Measurements from ENCODE around the gene FAM20C. TPM values are rescaled to one million over a fixed set of nuclear protein-coding genes. Genes with fewer than 3 reads are reported as not detected.
"Not testable (repeated sequence)": the region's sequence is repeated elsewhere in the genome, so short reads cannot be mapped to it uniquely, and the experiment has no call there.

The FAM20C gene
- total RNA-seq, 1 donor from 2014 or later = 0.11 TPM

GRCh38 chr7:240146-240676, 47.8 kb downstream of the FAM20C start:
- no peak for TF ChIP-seq CTCF (IDR thresholded peaks at IDR 0.05)
- H3K27ac Mint-ChIP-seq = no peak overlapping the region
- intact Hi-C loops (cut with micrococcal nuclease) = no loop called here
- DNase-seq (no peak), ATAC-seq (ENCODE audit: low read depth) (no peak)
- H3K9me3 Mint-ChIP-seq = no peaks in the 10 kb centered on the region
- H3K36me3 Mint-ChIP-seq (ENCODE audit: low read depth) = no peaks in the 10 kb centered on the region
- ChIA-PET CTCF (no interaction called here), POLR2A (no interaction called here)
- H3K4me1 Mint-ChIP-seq = no peaks in the 10 kb centered on the region
- H3K27me3 Mint-ChIP-seq = no peaks in the 10 kb centered on the region
- H3K4me3 Mint-ChIP-seq = no peak overlapping the region

GRCh38 chr7:240887-241421, 48.6 kb downstream of the FAM20C start:
- POLR2A ChIA-PET = no interaction called here
- H3K4me3 Mint-ChIP-seq = no peak overlapping the region
- ATAC-seq (ENCODE audit: low read depth) = no peak

GRCh38 chr7:241513-241912, 49.1 kb downstream of the FAM20C start:
- ATAC-seq (ENCODE audit: low read depth) = no peak
- TF ChIP-seq CTCF (IDR thresholded peaks at IDR 0.05) = no peak
- no peaks in the 10 kb centered on the region for H3K36me3 Mint-ChIP-seq (ENCODE audit: low read depth)
- H3K9me3 Mint-ChIP-seq = no peaks in the 10 kb centered on the region
- intact Hi-C loops (cut with micrococcal nuclease) = no loop called here
- no peaks in the 10 kb centered on the region for H3K4me1 Mint-ChIP-seq
- no peaks in the 10 kb centered on the region for H3K27me3 Mint-ChIP-seq
- CTCF ChIA-PET = no interaction called here
- no peak overlapping the region for H3K4me3 Mint-ChIP-seq
- DNase-seq = no peak
- POLR2A ChIA-PET = no interaction called here
- H3K27ac Mint-ChIP-seq = no peak overlapping the region

More at GRCh38 chr7:240887-241421, 48.6 kb downstream of the FAM20C start:
- H3K27ac Mint-ChIP-seq = no peak overlapping the region
- intact Hi-C loops (cut with micrococcal nuclease) = no loop called here
- DNase-seq = no peak
- no peaks in the 10 kb centered on the region for H3K4me1 Mint-ChIP-seq
- CTCF ChIA-PET = no interaction called here
- no peaks in the 10 kb centered on the region for H3K9me3 Mint-ChIP-seq
- H3K36me3 Mint-ChIP-seq (ENCODE audit: low read depth) = no peaks in the 10 kb centered on the region
- TF ChIP-seq CTCF (IDR thresholded peaks at IDR 0.05) = no peak
- H3K27me3 Mint-ChIP-seq = no peaks in the 10 kb centered on the region

GRCh38 chr7:242826-243579, 50.6 kb downstream of the FAM20C start:
- H3K27ac Mint-ChIP-seq; DNase-seq; H3K4me3 Mint-ChIP-seq; POLR2A ChIA-PET; intact Hi-C loops (cut with micrococcal nuclease); H3K4me1 Mint-ChIP-seq; H3K27me3 Mint-ChIP-seq; H3K9me3 Mint-ChIP-seq; H3K36me3 Mint-ChIP-seq (ENCODE audit: low read depth); CTCF ChIA-PET; ATAC-seq (ENCODE audit: low read depth): not testable (repeated sequence)

- H3K27ac Mint-ChIP-seq; H3K4me1 Mint-ChIP-seq; H3K27me3 Mint-ChIP-seq; ATAC-seq (ENCODE audit: low read depth); CTCF ChIA-PET; DNase-seq; intact Hi-C loops (cut with micrococcal nuclease); H3K4me3 Mint-ChIP-seq; H3K36me3 Mint-ChIP-seq (ENCODE audit: low read depth); POLR2A ChIA-PET; H3K9me3 Mint-ChIP-seq: not testable (repeated sequence)
Measured at GRCh38 chr7:243580-243978, 51.2 kb downstream of the FAM20C start.

GRCh38 chr7:244974-245373, 52.6 kb downstream of the FAM20C start:
- no peak for ATAC-seq (ENCODE audit: low read depth)
- Mint-ChIP-seq H3K27ac (no peak overlapping the region), H3K27me3 (no peaks in the 10 kb centered on the region), H3K36me3 (ENCODE audit: low read depth) (no peaks in the 10 kb centered on the region), H3K4me3 (no peak overlapping the region), H3K9me3 (no peaks in the 10 kb centered on the region), H3K4me1 (no peaks in the 10 kb centered on the region)
- intact Hi-C loops (cut with micrococcal nuclease) = no loop called here
- no peak for DNase-seq
- no peak for TF ChIP-seq CTCF (IDR thresholded peaks at IDR 0.05)
- ChIA-PET CTCF (no interaction called here), POLR2A (no interaction called here)
